CD14-positive monocyte (primary cell): ENCODE data around the gene SF3A1. TPM values are rescaled to one million over a fixed set of nuclear protein-coding genes. Genes with fewer than 3 reads are reported as not detected.

Source experiments
- DNase-seq, 3 donors: peaks; one replicate each; pipeline ENCODE4 v3.0.0-alpha.2; 2011 to 2022
- H2AFZ ChIP-seq: 2 replicates; pipeline ENCODE4 v1.6.0; 2012; ENCODE audit warnings: mild to moderate bottlenecking, low read depth, low read length, inconsistent platforms; ENCODE audit not compliant: insufficient read depth, poor library complexity, severe bottlenecking
- H3K27ac ChIP-seq, 2 donors: 1 replicate in 1 of 2; 2 replicates in 1 of 2; pipeline ENCODE4 v1.5.1; 2012 to 2013; ENCODE audit warnings: low read length in 2 of 2, control low read depth in 1 of 2, inconsistent platforms in 1 of 2, low read depth in 1 of 2, mild to moderate bottlenecking in 1 of 2
- H3K27me3 ChIP-seq, 2 donors: one replicate each; pipeline versions ENCODE4 v1.6.0 to v1.6.1; 2011 to 2013; ENCODE audit warnings: low read length in 2 of 2; ENCODE audit not compliant: control insufficient read depth in 2 of 2, insufficient read depth in 2 of 2
- H3K36me3 ChIP-seq, 2 donors: replicated peaks in 1 of 2; 1 replicate in 1 of 2; 2 replicates in 1 of 2; pipeline versions ENCODE4 v1.5.1 to v1.6.1; 2012 to 2013; ENCODE audit warnings: low read length in 2 of 2, control low read depth in 1 of 2, inconsistent platforms in 1 of 2, mild to moderate bottlenecking in 1 of 2; ENCODE audit not compliant: insufficient read depth in 2 of 2, control insufficient read depth in 1 of 2
- H3K4me1 ChIP-seq, 2 donors: 1 replicate in 1 of 2; 2 replicates in 1 of 2; pipeline versions ENCODE4 v1.5.1 to v1.6.1; 2012 to 2013; ENCODE audit warnings: low read length in 2 of 2, control low read depth in 1 of 2, inconsistent platforms in 1 of 2, mild to moderate bottlenecking in 1 of 2, moderate library complexity in 1 of 2; ENCODE audit not compliant: insufficient read depth in 2 of 2, control insufficient read depth in 1 of 2
- H3K4me2 ChIP-seq: replicated peaks from 2 replicates; pipeline ENCODE3; 2012; ENCODE audit warnings: low read length, moderate library complexity, mild to moderate bottlenecking; ENCODE audit not compliant: poor library complexity, severe bottlenecking; ENCODE audit errors: extremely low read depth
- H3K4me3 ChIP-seq, 3 experiments: fragments of 200-600 bp in 1 of 3; sonication (generic) in 1 of 3; replicated peaks in 1 of 3; 1 replicate in 2 of 3; 2 replicates in 1 of 3; pipeline ENCODE4 v1.5.1; 2011 to 2013; ENCODE audit warnings: low read length in 3 of 3, mild to moderate bottlenecking in 3 of 3, control low read depth in 2 of 3, low read depth in 2 of 3, inconsistent platforms in 1 of 3, moderate library complexity in 1 of 3
- H3K79me2 ChIP-seq: 2 replicates; pipeline ENCODE4 v1.6.0; 2012; ENCODE audit warnings: mild to moderate bottlenecking, control low read depth, inconsistent platforms, low read length, moderate library complexity; ENCODE audit not compliant: insufficient read depth
- H3K9ac ChIP-seq: 2 replicates; pipeline ENCODE4 v1.6.0; 2017; ENCODE audit warnings: low read length, mild to moderate bottlenecking; ENCODE audit not compliant: insufficient read depth, poor library complexity, severe bottlenecking
- H3K9me3 ChIP-seq, 2 donors: replicated peaks in 1 of 2; 1 replicate in 1 of 2; 2 replicates in 1 of 2; pipeline versions ENCODE4 v1.5.1 to v1.6.1; 2012 to 2013; ENCODE audit warnings: low read length in 2 of 2, control low read depth in 1 of 2; ENCODE audit not compliant: control insufficient read depth in 1 of 2, insufficient read depth in 1 of 2
- H4K20me1 ChIP-seq: 2 replicates; pipeline ENCODE4 v1.6.0; 2012; ENCODE audit warnings: mild to moderate bottlenecking, low read length, control low read depth, moderate library complexity; ENCODE audit not compliant: insufficient read depth
- H3K27ac Mint-ChIP-seq, 7 donors: one replicate each; pipeline ENCODE4 v1.8.0; 2020; ENCODE audit warnings: mild to moderate bottlenecking in 7 of 7, mixed read lengths in 7 of 7, moderate library complexity in 6 of 7, inconsistent platforms in 2 of 7
- H3K27me3 Mint-ChIP-seq, 3 donors: one replicate each; pipeline ENCODE4 v1.8.0; 2021 to 2022; ENCODE audit warnings: low read depth in 3 of 3, mild to moderate bottlenecking in 3 of 3, mixed read lengths in 3 of 3, moderate library complexity in 3 of 3, inconsistent platforms in 1 of 3
- H3K36me3 Mint-ChIP-seq, 2 donors: one replicate each; pipeline ENCODE4 v1.8.0; 2020; ENCODE audit warnings: mixed read lengths in 2 of 2, inconsistent platforms in 1 of 2, mild to moderate bottlenecking in 1 of 2
- H3K4me1 Mint-ChIP-seq: one replicate; pipeline ENCODE4 v1.8.0; 2020; ENCODE audit warnings: mild to moderate bottlenecking, mixed read lengths
- H3K4me3 Mint-ChIP-seq, 2 donors: one replicate each; pipeline ENCODE4 v1.8.0; 2020; ENCODE audit warnings: mild to moderate bottlenecking in 2 of 2, mixed read lengths in 2 of 2, moderate library complexity in 1 of 2
- H3K9me3 Mint-ChIP-seq, 7 donors: one replicate each; pipeline ENCODE4 v1.8.0; 2020 to 2022; ENCODE audit warnings: mixed read lengths in 7 of 7, mild to moderate bottlenecking in 6 of 7, moderate library complexity in 6 of 7, inconsistent platforms in 2 of 7
- whole genome bisulfite sequencing: methylation state at CpG from one replicate; pipeline ENCODE4 v1.1.5; 2013; ENCODE audit warnings: missing lambda C conversion rate; ENCODE audit not compliant: insufficient coverage; 5-methylcytosine and 5-hydroxymethylcytosine counted together
- intact Hi-C, 2 donors: fragments of 100-400 bp; cut with micrococcal nuclease; formaldehyde crosslinking; loops; one replicate each; pipeline versions ENCODE4 v1.15.0 to v1.15.1; 2023
- polyA plus RNA-seq, 3 donors: library from polyadenylated mRNA; depleted of rRNA in 1 of 3; unstranded in 2 of 3; stranded (reverse) in 1 of 3; fragments of 300-500 nt in 2 of 3; fragments of >200 nt in 1 of 3; fragmentation: Illumina TruSeq in 2 of 3; gene quantifications; 1 replicate in 2 of 3; 2 replicates in 1 of 3; pipeline ENCODE4 v1.2.3, GENCODE V29; 2012 to 2021
- TF ChIP-seq, protein P1 (sequence below): fragments of 200-600 bp; IDR thresholded peaks from one replicate; pipeline ENCODE4 v1.8.0; 2022; ENCODE audit warnings: antibody characterized with exemption, mild to moderate bottlenecking

SF3A1 gene
- polyA plus RNA-seq, 3 donors = 34.7 to 102 (median 52.1) TPM

- Histone ChIP-seq H3K27ac (no peak overlapping the region), H3K79me2 (no peaks in the 10 kb centered on the region), H3K9ac (no peak overlapping the region), H3K4me3 (no peak overlapping the region), H4K20me1 (peaks cover 56% of the 10 kb centered on the region), H2AFZ (no peak overlapping the region), H3K4me2 (no peak overlapping the region), H3K36me3 (peaks cover 99 to 100% of the 10 kb centered on the region in 2 donors), H3K4me1 (no peaks in the 10 kb centered on the region), H3K27me3 (no peaks in the 10 kb centered on the region), H3K9me3 (no peaks in the 10 kb centered on the region)
- H3K9me3 Mint-ChIP-seq = peaks cover 0 to 2% (median 0%) of the 10 kb centered on the region in 7 donors
- no peaks in the 10 kb centered on the region for H3K4me1 Mint-ChIP-seq
- H3K27ac Mint-ChIP-seq = peak overlapping the region in 3 of 7 donors; percentile 5 to 22 (median 21)
- no peak overlapping the region for H3K4me3 Mint-ChIP-seq
- TF ChIP-seq, protein P1, sequence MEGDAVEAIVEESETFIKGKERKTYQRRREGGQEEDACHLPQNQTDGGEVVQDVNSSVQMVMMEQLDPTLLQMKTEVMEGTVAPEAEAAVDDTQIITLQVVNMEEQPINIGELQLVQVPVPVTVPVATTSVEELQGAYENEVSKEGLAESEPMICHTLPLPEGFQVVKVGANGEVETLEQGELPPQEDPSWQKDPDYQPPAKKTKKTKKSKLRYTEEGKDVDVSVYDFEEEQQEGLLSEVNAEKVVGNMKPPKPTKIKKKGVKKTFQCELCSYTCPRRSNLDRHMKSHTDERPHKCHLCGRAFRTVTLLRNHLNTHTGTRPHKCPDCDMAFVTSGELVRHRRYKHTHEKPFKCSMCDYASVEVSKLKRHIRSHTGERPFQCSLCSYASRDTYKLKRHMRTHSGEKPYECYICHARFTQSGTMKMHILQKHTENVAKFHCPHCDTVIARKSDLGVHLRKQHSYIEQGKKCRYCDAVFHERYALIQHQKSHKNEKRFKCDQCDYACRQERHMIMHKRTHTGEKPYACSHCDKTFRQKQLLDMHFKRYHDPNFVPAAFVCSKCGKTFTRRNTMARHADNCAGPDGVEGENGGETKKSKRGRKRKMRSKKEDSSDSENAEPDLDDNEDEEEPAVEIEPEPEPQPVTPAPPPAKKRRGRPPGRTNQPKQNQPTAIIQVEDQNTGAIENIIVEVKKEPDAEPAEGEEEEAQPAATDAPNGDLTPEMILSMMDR = no peak
- intact Hi-C loops = no loop called here
- H3K36me3 Mint-ChIP-seq = peaks cover 99 to 100% of the 10 kb centered on the region in 2 donors
- WGBS = 100% methylated on average over 8 of the region's 8 CpGs
- DNase-seq = no peak
- H3K27me3 Mint-ChIP-seq = peaks cover 0 to 2% (median 0%) of the 10 kb centered on the region in 3 donors
These were observed 19.3 kb downstream of the SF3A1 start for GRCh38 chr22:30337461-30337778.

DNA sequence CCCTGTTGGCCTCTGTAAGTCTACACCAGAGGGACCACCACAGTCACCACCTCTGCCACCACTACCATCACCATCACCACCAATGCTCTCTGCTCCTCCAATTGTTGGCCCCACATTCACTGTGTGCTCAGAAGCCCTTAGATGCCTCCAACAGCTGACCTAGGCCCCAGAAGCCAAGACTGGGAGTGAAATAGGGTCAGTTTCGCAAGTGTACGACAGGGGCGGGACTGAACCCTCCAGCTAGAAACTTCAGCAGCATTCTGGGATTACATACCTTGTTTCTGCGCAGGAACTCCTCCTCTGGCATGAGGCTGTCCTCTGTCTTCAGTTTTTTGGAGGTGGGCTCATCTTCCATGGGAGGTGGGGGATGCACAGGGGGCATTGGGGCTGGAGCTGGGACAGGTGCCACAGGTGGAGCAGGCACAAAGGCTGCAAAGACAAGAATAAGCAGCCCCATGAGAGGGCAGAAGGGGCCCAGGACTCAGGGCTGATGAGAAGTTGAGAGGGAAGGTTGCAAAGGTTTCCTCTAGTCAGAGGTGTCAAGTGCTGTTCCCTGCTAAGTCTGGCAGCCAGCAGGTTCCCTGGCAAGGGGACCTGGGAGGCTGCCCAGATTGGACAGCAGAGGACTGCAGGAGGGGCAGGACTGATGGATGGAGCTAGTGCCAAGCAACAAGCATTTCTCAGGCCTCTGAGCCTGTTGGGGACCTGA is 19.8 kb downstream of the SF3A1 start:
- H3K9me3 Mint-ChIP-seq = peaks cover 0 to 2% (median 0%) of the 10 kb centered on the region in 7 donors
- TF ChIP-seq, protein P1 = no peak
- H3K4me2 ChIP-seq = no peak overlapping the region
- H3K36me3 Mint-ChIP-seq = peaks cover 98 to 99% of the 10 kb centered on the region in 2 donors
- WGBS = 78% methylated on average over 4 of the region's 4 CpGs
- H3K4me3 Mint-ChIP-seq = no peak overlapping the region
- H2AFZ ChIP-seq = no peak overlapping the region
- H3K4me3 ChIP-seq = no peak overlapping the region
- peaks cover 54% of the 10 kb centered on the region for H4K20me1 ChIP-seq
- no peak for DNase-seq
- H3K27ac Mint-ChIP-seq = peak overlapping the region in 4 of 7 donors; percentile 6 to 78 (median 34)
- intact Hi-C loops = no loop called here
- H3K9me3 ChIP-seq = no peaks in the 10 kb centered on the region
- H3K27ac ChIP-seq = peak overlapping the region in 1 of 2 donors; percentile 41
- H3K9ac ChIP-seq = no peak overlapping the region
- peaks cover 99% of the 10 kb centered on the region in 2 donors for H3K36me3 ChIP-seq
- no peaks in the 10 kb centered on the region for H3K27me3 ChIP-seq
- H3K4me1 Mint-ChIP-seq = no peaks in the 10 kb centered on the region
- no peaks in the 10 kb centered on the region for H3K79me2 ChIP-seq
- H3K27me3 Mint-ChIP-seq = peaks cover 0 to 2% (median 0%) of the 10 kb centered on the region in 3 donors
- no peaks in the 10 kb centered on the region for H3K4me1 ChIP-seq
